Right atrium auricular region (tissue), 2 donors: ENCODE measurements around the gene ZFX. TPM values are rescaled to one million over a fixed set of nuclear protein-coding genes. Genes with fewer than 3 reads are reported as not detected.

ENCODE experiments used
- DNase-seq: peaks from one replicate; pipeline ENCODE4 v3.0.0-alpha.2; 2019; ENCODE audit warnings: low spot score
- H3K27ac ChIP-seq, 2 donors: fragments of 200-600 bp; sonication (generic); 1 replicate in 1 of 2; 2 replicates in 1 of 2; pipeline ENCODE4 v1.5.1; 2016 to 2019
- H3K27me3 ChIP-seq, 2 donors: fragments of 200-600 bp; sonication (generic); one replicate each; pipeline versions ENCODE4 v1.5.1 to v1.6.0; 2017 to 2019
- H3K36me3 ChIP-seq: fragments of 200-600 bp; sonication (generic); one replicate; pipeline ENCODE4 v1.5.1; 2016
- H3K4me1 ChIP-seq, 2 donors: fragments of 200-600 bp; sonication (generic); one replicate each; pipeline versions ENCODE4 v1.5.1 to v1.6.0; 2017 to 2019
- H3K4me3 ChIP-seq, 2 donors: fragments of 200-600 bp; sonication (generic); 1 replicate in 1 of 2; 2 replicates in 1 of 2; pipeline ENCODE4 v1.5.1; 2017 to 2019; ENCODE audit warnings: mild to moderate bottlenecking in 1 of 2, moderate library complexity in 1 of 2
- H3K9me3 ChIP-seq, 2 donors: fragments of 200-600 bp; sonication (generic); one replicate each; pipeline ENCODE4 v1.5.1; 2019
- total RNA-seq, 2 donors: library from RNA; depleted of rRNA; stranded (reverse); fragments of >200 nt; gene quantifications; one replicate each; pipeline ENCODE4 v1.1.0, GENCODE V29; 2016
- TF ChIP-seq, protein P1 (sequence below), 2 donors: fragments of 200-600 bp; sonication (generic); IDR thresholded peaks; one replicate each; pipeline ENCODE4 v1.5.1; 2019; ENCODE audit warnings: antibody characterized with exemption in 2 of 2

Gene ZFX
- total RNA-seq, 2 donors from 2014 or later: 32.6 to 36.6 TPM

GRCh38 chrX:24242649-24243175 is 93.2 kb downstream of the ZFX start:
- H3K4me3 ChIP-seq: no peak overlapping the region
- H3K27me3 ChIP-seq: no peaks in the 10 kb centered on the region
- TF ChIP-seq, protein P1, sequence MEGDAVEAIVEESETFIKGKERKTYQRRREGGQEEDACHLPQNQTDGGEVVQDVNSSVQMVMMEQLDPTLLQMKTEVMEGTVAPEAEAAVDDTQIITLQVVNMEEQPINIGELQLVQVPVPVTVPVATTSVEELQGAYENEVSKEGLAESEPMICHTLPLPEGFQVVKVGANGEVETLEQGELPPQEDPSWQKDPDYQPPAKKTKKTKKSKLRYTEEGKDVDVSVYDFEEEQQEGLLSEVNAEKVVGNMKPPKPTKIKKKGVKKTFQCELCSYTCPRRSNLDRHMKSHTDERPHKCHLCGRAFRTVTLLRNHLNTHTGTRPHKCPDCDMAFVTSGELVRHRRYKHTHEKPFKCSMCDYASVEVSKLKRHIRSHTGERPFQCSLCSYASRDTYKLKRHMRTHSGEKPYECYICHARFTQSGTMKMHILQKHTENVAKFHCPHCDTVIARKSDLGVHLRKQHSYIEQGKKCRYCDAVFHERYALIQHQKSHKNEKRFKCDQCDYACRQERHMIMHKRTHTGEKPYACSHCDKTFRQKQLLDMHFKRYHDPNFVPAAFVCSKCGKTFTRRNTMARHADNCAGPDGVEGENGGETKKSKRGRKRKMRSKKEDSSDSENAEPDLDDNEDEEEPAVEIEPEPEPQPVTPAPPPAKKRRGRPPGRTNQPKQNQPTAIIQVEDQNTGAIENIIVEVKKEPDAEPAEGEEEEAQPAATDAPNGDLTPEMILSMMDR (IDR thresholded peaks at IDR 0.05): no peak
- peak overlapping the region in 1 of 2 donors; percentile 23 for H3K27ac ChIP-seq
- H3K4me1 ChIP-seq: no peaks in the 10 kb centered on the region
- H3K36me3 ChIP-seq: no peaks in the 10 kb centered on the region
- DNase-seq: peak; percentile 77
- no peaks in the 10 kb centered on the region for H3K9me3 ChIP-seq

DNA sequence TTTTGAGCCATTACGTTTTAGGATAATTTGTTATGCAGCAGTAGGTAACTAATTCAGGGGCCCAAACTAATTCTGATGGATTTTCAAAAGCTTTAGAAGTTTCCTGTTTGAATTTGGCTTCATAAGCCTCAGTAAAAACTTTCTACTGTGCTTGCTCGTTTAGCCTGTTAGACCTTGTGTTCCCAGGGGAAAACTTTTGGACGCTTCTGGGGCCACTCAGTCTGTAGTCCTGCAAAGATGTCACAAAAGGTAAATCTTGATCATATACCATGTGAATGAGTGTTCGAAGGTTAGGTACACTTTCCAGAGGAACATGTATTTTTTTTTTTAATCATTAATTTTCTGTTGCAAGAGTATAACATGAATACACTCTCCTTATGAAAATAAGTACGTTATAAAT is 93.7 kb downstream of the ZFX start:
- no peak for DNase-seq
- H3K9me3 ChIP-seq: no peaks in the 10 kb centered on the region
- TF ChIP-seq, protein P1 (IDR thresholded peaks at IDR 0.05): no peak
- no peaks in the 10 kb centered on the region for H3K27me3 ChIP-seq
- no peaks in the 10 kb centered on the region for H3K36me3 ChIP-seq
- no peak overlapping the region for H3K4me3 ChIP-seq
- peak overlapping the region in 1 of 2 donors; percentile 23 for H3K27ac ChIP-seq
- H3K4me1 ChIP-seq: no peaks in the 10 kb centered on the region

DNA sequence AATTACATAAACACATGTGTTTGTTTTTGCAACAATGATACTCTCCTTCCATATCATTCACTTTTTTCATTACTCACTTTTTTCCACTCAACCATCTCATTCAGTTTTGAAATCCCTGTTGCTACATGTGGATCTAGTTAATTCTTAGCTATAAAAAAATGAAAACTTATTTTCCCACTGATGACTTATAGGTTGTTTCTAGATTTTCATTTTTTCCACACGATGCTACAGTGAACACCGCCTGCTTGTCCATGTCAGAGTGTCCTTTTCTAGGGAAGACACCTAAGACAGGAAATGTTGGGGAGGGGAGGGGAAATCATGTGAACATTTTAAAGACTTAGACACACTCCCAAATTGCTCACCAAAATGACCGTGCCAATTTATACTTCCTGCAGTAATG is 94.2 kb downstream of the ZFX start:
- Histone ChIP-seq H3K4me3 (no peak overlapping the region), H3K27me3 (no peaks in the 10 kb centered on the region), H3K9me3 (no peaks in the 10 kb centered on the region), H3K36me3 (no peaks in the 10 kb centered on the region), H3K4me1 (no peaks in the 10 kb centered on the region), H3K27ac (peak overlapping the region in 1 of 2 donors; percentile 29)
- TF ChIP-seq, protein P1 (IDR thresholded peaks at IDR 0.05): no peak
- DNase-seq: no peak

DNA sequence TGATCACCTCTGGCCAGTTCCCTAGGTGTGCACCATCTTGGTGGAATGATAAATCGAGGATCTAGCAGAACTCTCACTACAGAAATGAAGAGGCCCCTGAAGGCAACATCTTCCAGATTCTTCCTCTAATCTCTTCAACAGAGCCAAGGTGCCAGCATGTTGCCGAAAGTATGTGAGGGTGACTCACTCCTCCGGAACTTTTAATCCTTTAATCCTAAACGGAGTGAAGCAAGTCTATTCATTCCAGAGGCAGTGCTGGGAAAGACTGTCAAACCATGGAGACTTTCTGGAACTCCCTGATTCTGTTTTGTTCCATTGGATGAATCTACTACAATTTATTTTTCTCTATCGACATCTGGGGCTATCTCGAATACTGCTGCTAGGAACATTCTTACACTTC is 95.7 kb downstream of the ZFX start:
- no peak overlapping the region for H3K27ac ChIP-seq
- TF ChIP-seq, protein P1 (IDR thresholded peaks at IDR 0.05): no peak
- H3K4me3 ChIP-seq: no peak overlapping the region
- no peaks in the 10 kb centered on the region for H3K9me3 ChIP-seq
- no peaks in the 10 kb centered on the region for H3K4me1 ChIP-seq
- no peaks in the 10 kb centered on the region for H3K27me3 ChIP-seq
- no peak for DNase-seq
- H3K36me3 ChIP-seq: no peaks in the 10 kb centered on the region

GRCh38 chrX:24248042-24248441 is 98.5 kb downstream of the ZFX start:
- Histone ChIP-seq H3K4me3 (no peak overlapping the region), H3K36me3 (no peaks in the 10 kb centered on the region), H3K9me3 (no peaks in the 10 kb centered on the region), H3K4me1 (no peaks in the 10 kb centered on the region), H3K27ac (no peak overlapping the region), H3K27me3 (peaks cover 0 to 6% of the 10 kb centered on the region in 2 donors)
- no peak for DNase-seq
- TF ChIP-seq, protein P1 (IDR thresholded peaks at IDR 0.05): no peak

- no peaks in the 10 kb centered on the region for H3K9me3 ChIP-seq
- TF ChIP-seq, protein P1 (IDR thresholded peaks at IDR 0.05): no peak
- no peak overlapping the region for H3K27ac ChIP-seq
- peaks cover 0 to 11% of the 10 kb centered on the region in 2 donors for H3K27me3 ChIP-seq
- no peaks in the 10 kb centered on the region for H3K36me3 ChIP-seq
- DNase-seq: no peak
- H3K4me3 ChIP-seq: no peak overlapping the region
- no peaks in the 10 kb centered on the region for H3K4me1 ChIP-seq
Observed at GRCh38 chrX:24253030-24253429, 103.5 kb downstream of the ZFX start.
